Aorta (tissue), 5 donors: Measurements from ENCODE around the gene EFR3B. TPM values are rescaled to one million over a fixed set of nuclear protein-coding genes. Genes with fewer than 3 reads are reported as not detected.
A peak's percentile ranks its signal among the peaks of the same experiment; 100 is the strongest.

Source experiments
- ATAC-seq: fragments of 200-7000 bp; cut with Tn5 transposase; one replicate; pipeline ENCODE4 v1.9.1; 2022; ENCODE audit warnings: moderate library complexity; ENCODE audit not compliant: low FRiP score
- DNase-seq, 2 donors: peaks; one replicate each; pipeline ENCODE4 v3.0.0-alpha.2; 2020
- H3K27ac ChIP-seq, 2 donors: one replicate each; pipeline ENCODE4 v1.5.1; 2013; ENCODE audit warnings: low read length in 2 of 2, mild to moderate bottlenecking in 2 of 2, moderate library complexity in 2 of 2, control low read depth in 1 of 2, inconsistent platforms in 1 of 2, low read depth in 1 of 2
- H3K27me3 ChIP-seq, 2 donors: one replicate each; pipeline ENCODE4 v1.6.1; 2013; ENCODE audit warnings: control low read depth in 1 of 2, low read length in 1 of 2, mild to moderate bottlenecking in 1 of 2, moderate library complexity in 1 of 2; ENCODE audit not compliant: insufficient read depth in 2 of 2, control insufficient read depth in 1 of 2
- H3K36me3 ChIP-seq, 2 donors: one replicate each; pipeline ENCODE4 v1.6.1; 2013; ENCODE audit warnings: control low read depth in 1 of 2, low read length in 1 of 2, mild to moderate bottlenecking in 1 of 2; ENCODE audit not compliant: insufficient read depth in 2 of 2, control insufficient read depth in 1 of 2
- H3K4me1 ChIP-seq, 2 donors: one replicate each; pipeline ENCODE4 v1.6.1; 2013; ENCODE audit warnings: low read length in 2 of 2, control low read depth in 1 of 2, mild to moderate bottlenecking in 1 of 2, moderate library complexity in 1 of 2; ENCODE audit not compliant: insufficient read depth in 2 of 2, control insufficient read depth in 1 of 2
- H3K4me3 ChIP-seq, 2 donors: one replicate each; pipeline ENCODE4 v1.5.1; 2013; ENCODE audit warnings: low read length in 2 of 2, control low read depth in 1 of 2, mild to moderate bottlenecking in 1 of 2
- H3K9me3 ChIP-seq: one replicate; pipeline ENCODE4 v1.6.1; 2013; ENCODE audit warnings: mild to moderate bottlenecking, low read length; ENCODE audit not compliant: control insufficient read depth
- WGBS, 2 donors: extraction: QIAGEN DNeasy Blood & Tissue Kit; methylation state at CpG; one replicate each; pipeline ENCODE4 v1.1.7; 2013; 5-methylcytosine and 5-hydroxymethylcytosine counted together
- intact Hi-C, 2 donors: fragments of 100-400 bp; cut with DNase I; formaldehyde crosslinking; loops; one replicate each; pipeline versions ENCODE4 v1.14.2 to v1.15.0; 2022
- polyA plus RNA-seq, 2 donors: library from polyadenylated mRNA; stranded (reverse); fragments of 200-250 nt; gene quantifications; one replicate each; pipeline ENCODE4 v1.2.3, GENCODE V29; 2013
- total RNA-seq, 2 donors: library from RNA; stranded (reverse); fragmentation: NEBNext Ultra II Directional; extraction: Animal tissue kit (Norgen Biotek cat#: 25700); gene quantifications; one replicate each; pipeline ENCODE4 v1.2.1, GENCODE V29; 2021
- donor health status: healthy with polysubstance abuse.
- donor health status: Bipolar disorder and iron deficiency.
- donor health status: DM: no; HTN: no; CAD: no.
- donor health status: DM: no; HTN: no; CAD: no.
- donor health status: DM: yes; HTN: yes; CAD: no.

Gene EFR3B
- total and polyA plus RNA-seq, 4 donors = 0.36 to 1.3 (median 0.88) TPM

GRCh38 chr2:25177211-25177611 is 135.3 kb downstream of the EFR3B start:
- no peaks in the 10 kb centered on the region for H3K27me3 ChIP-seq
- H3K4me1 ChIP-seq = no peaks in the 10 kb centered on the region
- DNase-seq (no peak), ATAC-seq (no peak)
- H3K27ac ChIP-seq = no peak overlapping the region
- H3K9me3 ChIP-seq = no peaks in the 10 kb centered on the region
- H3K36me3 ChIP-seq = no peaks in the 10 kb centered on the region
- H3K4me3 ChIP-seq = no peak overlapping the region
- intact Hi-C loops = no loop called here
- WGBS, 2 donors = 91 to 93% methylated on average over 8 of the region's 8 CpGs

- 81 to 82% methylated on average over 10 of the region's 10 CpGs for WGBS, 2 donors
- Histone ChIP-seq H3K36me3 (no peaks in the 10 kb centered on the region), H3K4me3 (no peak overlapping the region), H3K27me3 (no peaks in the 10 kb centered on the region), H3K9me3 (no peaks in the 10 kb centered on the region), H3K27ac (no peak overlapping the region), H3K4me1 (no peaks in the 10 kb centered on the region)
- ATAC-seq (no peak), DNase-seq (no peak)
- intact Hi-C loops = no loop called here
These were observed 137.1 kb downstream of the EFR3B start for GRCh38 chr2:25178976-25179375.

- no peaks in the 10 kb centered on the region for H3K9me3 ChIP-seq
- 66 to 71% methylated on average over 5 of the region's 5 CpGs for WGBS, 2 donors
- DNase-seq (peak in 1 of 2 donors; percentile 20), ATAC-seq (no peak)
- H3K27me3 ChIP-seq = no peaks in the 10 kb centered on the region
- H3K4me3 ChIP-seq = no peak overlapping the region
- no peaks in the 10 kb centered on the region for H3K36me3 ChIP-seq
- intact Hi-C loops = no loop called here
- H3K27ac ChIP-seq = no peak overlapping the region
- no peaks in the 10 kb centered on the region for H3K4me1 ChIP-seq
These were observed 142.4 kb downstream of the EFR3B start for GRCh38 chr2:25184254-25184653.

GRCh38 chr2:25187729-25188350 is 146.0 kb downstream of the EFR3B start:
- WGBS, 2 donors = 80 to 85% methylated on average over 11 of the region's 11 CpGs
- H3K27ac ChIP-seq = no peak overlapping the region
- intact Hi-C loops = no loop called here
- H3K36me3 ChIP-seq = no peaks in the 10 kb centered on the region
- no peaks in the 10 kb centered on the region for H3K9me3 ChIP-seq
- no peak for ATAC-seq
- no peaks in the 10 kb centered on the region for H3K4me1 ChIP-seq
- H3K4me3 ChIP-seq = no peak overlapping the region
- peak in 1 of 2 donors; percentile 23 for DNase-seq
- H3K27me3 ChIP-seq = no peaks in the 10 kb centered on the region

GRCh38 chr2:25188405-25188804 is 146.5 kb downstream of the EFR3B start:
- no peak overlapping the region for H3K27ac ChIP-seq
- no peaks in the 10 kb centered on the region for H3K27me3 ChIP-seq
- no peaks in the 10 kb centered on the region for H3K36me3 ChIP-seq
- H3K4me3 ChIP-seq = no peak overlapping the region
- intact Hi-C loops = no loop called here
- H3K4me1 ChIP-seq = no peaks in the 10 kb centered on the region
- H3K9me3 ChIP-seq = no peaks in the 10 kb centered on the region
- ATAC-seq = no peak
- WGBS, 2 donors = 85 to 92% methylated on average over 4 of the region's 4 CpGs
- DNase-seq = no peak

GRCh38 chr2:25190536-25190935 is 148.7 kb downstream of the EFR3B start:
- Histone ChIP-seq H3K4me1 (no peaks in the 10 kb centered on the region), H3K27me3 (no peaks in the 10 kb centered on the region), H3K27ac (no peak overlapping the region), H3K9me3 (no peaks in the 10 kb centered on the region), H3K4me3 (no peak overlapping the region), H3K36me3 (no peaks in the 10 kb centered on the region)
- ATAC-seq = no peak
- intact Hi-C loops = no loop called here
- no peak for DNase-seq
- 91 to 92% methylated on average over 5 of the region's 5 CpGs for WGBS, 2 donors

GRCh38 chr2:25194576-25195122 is 152.8 kb downstream of the EFR3B start:
- Histone ChIP-seq H3K9me3 (no peaks in the 10 kb centered on the region), H3K27ac (no peak overlapping the region), H3K36me3 (no peaks in the 10 kb centered on the region), H3K4me1 (no peaks in the 10 kb centered on the region), H3K4me3 (no peak overlapping the region), H3K27me3 (no peaks in the 10 kb centered on the region)
- DNase-seq = peak in 1 of 2 donors; percentile 36
- 82 to 83% methylated on average over 9 of the region's 9 CpGs for WGBS, 2 donors
- no peak for ATAC-seq
- intact Hi-C loops = no loop called here

- peak in 1 of 2 donors; percentile 45 for DNase-seq
- Histone ChIP-seq H3K9me3 (no peaks in the 10 kb centered on the region), H3K4me1 (no peaks in the 10 kb centered on the region), H3K36me3 (no peaks in the 10 kb centered on the region), H3K27ac (no peak overlapping the region), H3K4me3 (no peak overlapping the region), H3K27me3 (no peaks in the 10 kb centered on the region)
- WGBS, 2 donors = 71 to 75% methylated on average over 12 of the region's 12 CpGs
- ATAC-seq = no peak
- intact Hi-C loops = loop anchor here in 1 of 2 donors (2.0 kb wide), 2 partner anchors 69 to 223 kb away; no protein-coding TSS in a partner anchor
These were observed 155.7 kb downstream of the EFR3B start for GRCh38 chr2:25197336-25198208.

GRCh38 chr2:25198209-25198525 is 156.3 kb downstream of the EFR3B start:
- no peak overlapping the region for H3K4me3 ChIP-seq
- no peaks in the 10 kb centered on the region for H3K4me1 ChIP-seq
- intact Hi-C loops = no loop called here
- no peaks in the 10 kb centered on the region for H3K27me3 ChIP-seq
- 59 to 60% methylated on average over 4 of the region's 4 CpGs for WGBS, 2 donors
- H3K9me3 ChIP-seq = no peaks in the 10 kb centered on the region
- no peaks in the 10 kb centered on the region for H3K36me3 ChIP-seq
- DNase-seq = no peak
- no peak overlapping the region for H3K27ac ChIP-seq
- ATAC-seq = no peak
